Measurements from ENCODE around the gene SFXN4.

DNA sequence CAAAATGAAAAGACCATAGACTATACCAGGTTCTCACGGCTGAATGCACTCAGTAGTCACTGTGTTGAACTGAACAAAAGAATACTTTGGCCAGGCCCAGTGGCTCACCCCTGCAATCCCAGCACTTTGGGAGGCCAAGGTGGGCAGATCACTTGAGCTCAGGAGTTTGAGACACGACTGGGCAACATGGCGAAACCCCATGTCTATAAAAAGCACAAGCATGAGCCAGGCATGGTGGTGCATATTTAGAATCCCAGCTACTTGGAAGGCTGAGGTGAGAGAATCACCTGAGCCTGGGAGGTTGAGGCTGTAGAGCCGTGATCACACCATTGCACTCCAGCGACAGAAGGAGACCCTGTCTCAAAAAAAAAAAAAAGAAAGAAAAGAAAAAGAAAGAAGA is 12.5 kb downstream of the SFXN4 start:
- TF ChIP-seq, protein P1, sequence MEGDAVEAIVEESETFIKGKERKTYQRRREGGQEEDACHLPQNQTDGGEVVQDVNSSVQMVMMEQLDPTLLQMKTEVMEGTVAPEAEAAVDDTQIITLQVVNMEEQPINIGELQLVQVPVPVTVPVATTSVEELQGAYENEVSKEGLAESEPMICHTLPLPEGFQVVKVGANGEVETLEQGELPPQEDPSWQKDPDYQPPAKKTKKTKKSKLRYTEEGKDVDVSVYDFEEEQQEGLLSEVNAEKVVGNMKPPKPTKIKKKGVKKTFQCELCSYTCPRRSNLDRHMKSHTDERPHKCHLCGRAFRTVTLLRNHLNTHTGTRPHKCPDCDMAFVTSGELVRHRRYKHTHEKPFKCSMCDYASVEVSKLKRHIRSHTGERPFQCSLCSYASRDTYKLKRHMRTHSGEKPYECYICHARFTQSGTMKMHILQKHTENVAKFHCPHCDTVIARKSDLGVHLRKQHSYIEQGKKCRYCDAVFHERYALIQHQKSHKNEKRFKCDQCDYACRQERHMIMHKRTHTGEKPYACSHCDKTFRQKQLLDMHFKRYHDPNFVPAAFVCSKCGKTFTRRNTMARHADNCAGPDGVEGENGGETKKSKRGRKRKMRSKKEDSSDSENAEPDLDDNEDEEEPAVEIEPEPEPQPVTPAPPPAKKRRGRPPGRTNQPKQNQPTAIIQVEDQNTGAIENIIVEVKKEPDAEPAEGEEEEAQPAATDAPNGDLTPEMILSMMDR (IDR thresholded peaks at IDR 0.05) = no peak
- no peak for TF ChIP-seq POLR2A (IDR thresholded peaks at IDR 0.05)

Measured in body of pancreas (tissue), 4 donors.